HUES6 (cell line): Measurements from ENCODE around the gene PRR5L.

Experiments used
- H3K27ac ChIP-seq: 2 replicates; pipeline ENCODE4 v1.7.0; 2013; ENCODE audit warnings: low read depth, mild to moderate bottlenecking, low read length, inconsistent platforms
- H3K27me3 ChIP-seq: 2 replicates; pipeline ENCODE4 v1.6.1; 2013; ENCODE audit warnings: low read length; ENCODE audit not compliant: control insufficient read depth, insufficient read depth
- H3K36me3 ChIP-seq: 2 replicates; pipeline ENCODE4 v1.6.1; 2013; ENCODE audit warnings: low read length; ENCODE audit not compliant: control insufficient read depth, insufficient read depth
- H3K4me1 ChIP-seq: 2 replicates; pipeline ENCODE4 v1.6.1; 2013; ENCODE audit warnings: low read length; ENCODE audit not compliant: control insufficient read depth, insufficient read depth
- H3K4me3 ChIP-seq: 2 replicates; pipeline ENCODE4 v1.5.1; 2013; ENCODE audit warnings: low read depth, low read length
- H3K9ac ChIP-seq: one replicate; pipeline ENCODE4 v1.6.1; 2013; ENCODE audit warnings: mild to moderate bottlenecking, low read length
- H3K9me3 ChIP-seq: 2 replicates; pipeline ENCODE4 v1.6.1; 2013; ENCODE audit warnings: low read depth, low read length; ENCODE audit not compliant: control insufficient read depth, insufficient read depth

Gene PRR5L

GRCh38 chr11:36394926-36395325, 98.8 kb downstream of the PRR5L start:
- no peak overlapping the region for H3K4me3 ChIP-seq
- no peaks in the 10 kb centered on the region for H3K9me3 ChIP-seq
- H3K36me3 ChIP-seq, result no peaks in the 10 kb centered on the region
- H3K27ac ChIP-seq, result no peak overlapping the region
- no peak overlapping the region for H3K9ac ChIP-seq
- H3K27me3 ChIP-seq, result no peaks in the 10 kb centered on the region
- no peaks in the 10 kb centered on the region for H3K4me1 ChIP-seq

- Histone ChIP-seq H3K4me1 (no peaks in the 10 kb centered on the region), H3K9ac (no peak overlapping the region), H3K27me3 (no peaks in the 10 kb centered on the region), H3K36me3 (no peaks in the 10 kb centered on the region), H3K4me3 (no peak overlapping the region), H3K27ac (no peak overlapping the region), H3K9me3 (no peaks in the 10 kb centered on the region)
Observed at GRCh38 chr11:36395978-36396736, 100.1 kb downstream of the PRR5L start.

- no peaks in the 10 kb centered on the region for H3K4me1 ChIP-seq
- no peaks in the 10 kb centered on the region for H3K36me3 ChIP-seq
- H3K4me3 ChIP-seq, result no peak overlapping the region
- H3K27ac ChIP-seq, result no peak overlapping the region
- no peak overlapping the region for H3K9ac ChIP-seq
- no peaks in the 10 kb centered on the region for H3K27me3 ChIP-seq
- H3K9me3 ChIP-seq, result no peaks in the 10 kb centered on the region
Observed at GRCh38 chr11:36398231-36398953, 102.3 kb downstream of the PRR5L start.

- no peaks in the 10 kb centered on the region for H3K9me3 ChIP-seq
- no peaks in the 10 kb centered on the region for H3K27me3 ChIP-seq
- no peak overlapping the region for H3K9ac ChIP-seq
- H3K27ac ChIP-seq, result no peak overlapping the region
- no peak overlapping the region for H3K4me3 ChIP-seq
- H3K36me3 ChIP-seq, result no peaks in the 10 kb centered on the region
- H3K4me1 ChIP-seq, result no peaks in the 10 kb centered on the region
Observed at GRCh38 chr11:36399236-36399635, 103.1 kb downstream of the PRR5L start.

- Histone ChIP-seq H3K4me1 (no peaks in the 10 kb centered on the region), H3K9me3 (no peaks in the 10 kb centered on the region), H3K27ac (no peak overlapping the region), H3K9ac (no peak overlapping the region), H3K4me3 (no peak overlapping the region), H3K36me3 (no peaks in the 10 kb centered on the region), H3K27me3 (no peaks in the 10 kb centered on the region)
Observed at GRCh38 chr11:36399745-36400144, 103.7 kb downstream of the PRR5L start.

GRCh38 chr11:36400766-36401455, 104.8 kb downstream of the PRR5L start:
- Histone ChIP-seq H3K4me1 (no peaks in the 10 kb centered on the region), H3K9ac (no peak overlapping the region), H3K9me3 (no peaks in the 10 kb centered on the region), H3K4me3 (no peak overlapping the region), H3K27me3 (no peaks in the 10 kb centered on the region), H3K27ac (no peak overlapping the region), H3K36me3 (no peaks in the 10 kb centered on the region)

GRCh38 chr11:36402568-36403170, 106.6 kb downstream of the PRR5L start:
- no peaks in the 10 kb centered on the region for H3K36me3 ChIP-seq
- H3K9ac ChIP-seq, result no peak overlapping the region
- H3K9me3 ChIP-seq, result no peaks in the 10 kb centered on the region
- no peaks in the 10 kb centered on the region for H3K27me3 ChIP-seq
- no peaks in the 10 kb centered on the region for H3K4me1 ChIP-seq
- H3K27ac ChIP-seq, result no peak overlapping the region
- H3K4me3 ChIP-seq, result no peak overlapping the region

- no peak overlapping the region for H3K27ac ChIP-seq
- no peaks in the 10 kb centered on the region for H3K27me3 ChIP-seq
- no peaks in the 10 kb centered on the region for H3K4me1 ChIP-seq
- H3K9me3 ChIP-seq, result no peaks in the 10 kb centered on the region
- no peak overlapping the region for H3K9ac ChIP-seq
- no peak overlapping the region for H3K4me3 ChIP-seq
- H3K36me3 ChIP-seq, result no peaks in the 10 kb centered on the region
Observed at GRCh38 chr11:36403661-36404060, 107.6 kb downstream of the PRR5L start.

- H3K9me3 ChIP-seq, result no peaks in the 10 kb centered on the region
- H3K9ac ChIP-seq, result no peak overlapping the region
- H3K4me3 ChIP-seq, result no peak overlapping the region
- H3K27ac ChIP-seq, result no peak overlapping the region
- no peaks in the 10 kb centered on the region for H3K36me3 ChIP-seq
- H3K27me3 ChIP-seq, result no peaks in the 10 kb centered on the region
- H3K4me1 ChIP-seq, result no peaks in the 10 kb centered on the region; the same call in 1 of the 2 replicates
Observed at GRCh38 chr11:36404831-36405230, 108.7 kb downstream of the PRR5L start.

- Histone ChIP-seq H3K9me3 (no peaks in the 10 kb centered on the region), H3K4me3 (no peak overlapping the region), H3K4me1 (no peaks in the 10 kb centered on the region; the same call in 1 of the 2 replicates), H3K9ac (no peak overlapping the region), H3K36me3 (no peaks in the 10 kb centered on the region), H3K27ac (no peak overlapping the region), H3K27me3 (no peaks in the 10 kb centered on the region)
Observed at GRCh38 chr11:36405585-36406367, 109.7 kb downstream of the PRR5L start.
